HG02981 (cell line): ENCODE measurements around the gene SEMA3F.
"Not testable (repeated sequence)": the region's sequence is repeated elsewhere in the genome, so short reads cannot be mapped to it uniquely, and the experiment has no call there.

ENCODE experiments used
- ATAC-seq: cut with Tn5 transposase; IDR thresholded peaks from one replicate; pipeline ENCODE4 v1.9.1; 2021; ENCODE audit warnings: mild to moderate bottlenecking, moderate library complexity; ENCODE audit not compliant: unreplicated experiment

The SEMA3F gene

DNA sequence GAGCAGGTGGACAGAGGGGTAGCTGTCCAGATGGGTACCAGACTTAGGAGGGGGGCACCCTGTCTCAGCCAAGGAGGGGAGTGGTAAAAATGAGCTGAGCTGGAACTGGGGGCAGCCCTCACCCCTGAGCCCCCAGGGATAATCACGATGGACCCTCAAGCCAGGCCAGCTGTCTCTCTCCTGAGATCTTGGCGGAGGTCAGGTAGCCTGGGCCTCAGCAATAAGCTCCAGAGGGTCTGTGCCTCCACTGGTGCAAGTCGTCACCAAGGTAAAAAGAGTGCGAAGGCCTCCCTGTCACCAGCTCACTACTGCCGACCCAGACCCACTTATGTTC is 55.0 kb downstream of the SEMA3F start:
- ATAC-seq = no peak

DNA sequence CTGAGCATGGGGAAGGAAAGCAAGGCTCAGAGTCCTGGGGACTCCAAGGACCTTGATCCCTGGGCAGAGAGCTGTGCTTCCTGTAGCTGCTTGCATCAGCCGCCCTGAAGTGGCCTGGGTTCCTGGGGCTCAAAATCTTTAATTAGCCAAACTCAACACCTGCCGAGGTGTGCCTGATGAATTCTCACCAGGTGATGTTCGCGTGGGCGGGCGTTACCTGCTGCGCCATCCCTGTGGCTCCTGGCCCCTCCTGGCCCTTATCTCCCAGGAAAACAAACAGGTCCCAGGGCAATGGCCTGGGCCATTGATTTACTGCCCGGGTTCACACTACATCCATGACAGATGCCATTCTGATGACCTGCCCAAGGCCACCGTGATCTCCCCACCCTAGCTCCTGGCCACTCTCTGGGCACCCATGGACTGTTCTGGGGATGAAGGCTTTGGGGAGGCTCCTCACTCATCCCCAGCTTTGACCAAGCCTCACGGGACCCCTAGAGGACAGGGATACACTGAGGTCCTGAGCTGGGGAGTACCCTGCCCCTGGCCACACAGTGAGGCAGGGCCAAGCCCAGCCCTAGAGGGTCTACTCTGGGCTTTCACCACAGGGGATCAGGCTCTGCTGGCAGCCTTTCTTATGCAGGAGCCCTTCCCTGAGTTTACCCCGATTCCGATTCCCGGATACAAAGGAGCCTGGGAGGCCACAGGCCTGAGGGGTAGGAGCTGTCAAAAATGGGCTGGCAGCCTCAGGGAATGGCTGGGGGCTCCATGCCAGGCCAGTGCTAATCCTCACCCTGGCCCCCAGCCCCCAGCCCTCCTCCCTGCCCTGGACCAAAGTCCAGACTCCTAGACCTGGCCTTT is 55.6 kb downstream of the SEMA3F start:
- ATAC-seq = no peak

DNA sequence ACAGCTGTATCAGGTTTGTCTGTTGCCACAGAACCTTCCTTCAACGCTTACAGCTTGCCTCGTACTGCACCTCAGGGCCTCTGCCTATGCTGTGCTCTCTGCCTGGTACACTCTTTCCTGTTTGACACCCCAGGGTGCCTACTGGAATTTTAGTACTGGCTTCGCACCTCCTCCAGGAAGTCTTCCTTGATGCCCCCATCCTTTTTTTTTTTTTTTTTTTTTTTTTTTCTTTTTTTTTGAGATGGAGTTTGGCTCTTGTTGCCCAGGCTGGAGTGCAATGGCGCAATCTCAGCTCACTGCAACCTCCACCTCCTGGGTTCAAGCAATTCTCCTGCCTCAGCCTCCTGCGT is 56.2 kb downstream of the SEMA3F start:
- not testable (repeated sequence) for ATAC-seq

DNA sequence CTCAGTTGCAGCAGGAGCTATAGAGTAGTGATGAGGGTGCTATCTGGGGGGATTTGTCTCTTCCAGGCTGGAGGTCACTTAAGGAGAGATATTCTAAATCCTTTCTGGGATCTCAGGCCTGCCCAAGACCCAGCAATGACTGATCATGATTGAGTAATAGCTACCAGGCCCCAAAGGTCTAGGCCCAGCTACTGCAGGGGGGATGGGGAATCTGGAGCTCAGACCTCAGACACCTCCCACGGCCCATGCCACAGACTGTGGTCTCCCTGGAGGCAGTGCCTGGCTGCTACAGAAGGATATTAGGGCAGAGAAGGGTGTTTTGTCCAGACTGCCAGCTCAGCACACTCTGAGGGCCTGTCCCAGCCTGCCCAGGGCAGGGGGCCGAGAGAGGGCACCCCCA is 56.8 kb downstream of the SEMA3F start:
- ATAC-seq = no peak

DNA sequence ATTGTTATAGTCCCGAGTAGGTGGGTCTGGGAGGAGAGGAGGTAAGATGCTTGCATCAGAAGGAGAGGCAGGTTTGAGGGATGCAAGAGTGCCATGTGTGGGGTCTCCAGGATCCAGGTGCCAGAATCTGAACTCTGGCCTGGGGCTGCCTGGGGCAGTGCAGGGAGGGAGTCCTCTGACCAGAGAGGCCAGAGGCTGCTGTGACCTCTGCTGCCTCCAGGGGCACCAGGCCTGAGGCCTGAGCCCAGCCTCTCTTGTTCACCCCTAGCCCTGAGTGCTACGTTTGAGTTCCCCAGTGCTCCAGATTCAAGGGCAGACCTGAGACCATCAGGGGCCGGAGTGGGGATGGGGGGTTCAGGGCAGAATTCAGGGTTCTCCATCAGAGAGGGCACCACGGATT is 57.4 kb downstream of the SEMA3F start:
- ATAC-seq = no peak

DNA sequence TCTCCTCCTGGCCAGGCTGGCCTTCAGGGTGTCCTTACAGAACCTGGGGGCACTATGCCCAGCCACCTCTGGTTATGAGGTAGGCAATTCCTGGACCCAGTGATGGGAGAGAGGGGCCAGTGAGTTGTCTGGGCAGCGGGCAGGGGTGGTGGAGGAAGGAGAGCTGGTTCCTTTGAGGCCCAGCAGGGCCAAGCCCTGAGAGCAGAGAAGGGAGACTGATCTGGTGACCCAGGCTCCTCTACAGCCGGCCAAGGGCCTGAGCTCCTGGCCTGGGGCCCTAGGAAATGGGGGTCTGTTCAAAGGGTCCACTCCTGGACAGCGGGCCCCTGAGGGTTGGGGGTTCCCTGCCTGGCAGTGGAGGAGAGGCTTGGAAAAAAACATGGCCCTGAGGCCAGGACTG is 57.8 kb downstream of the SEMA3F start:
- ATAC-seq = no peak

DNA sequence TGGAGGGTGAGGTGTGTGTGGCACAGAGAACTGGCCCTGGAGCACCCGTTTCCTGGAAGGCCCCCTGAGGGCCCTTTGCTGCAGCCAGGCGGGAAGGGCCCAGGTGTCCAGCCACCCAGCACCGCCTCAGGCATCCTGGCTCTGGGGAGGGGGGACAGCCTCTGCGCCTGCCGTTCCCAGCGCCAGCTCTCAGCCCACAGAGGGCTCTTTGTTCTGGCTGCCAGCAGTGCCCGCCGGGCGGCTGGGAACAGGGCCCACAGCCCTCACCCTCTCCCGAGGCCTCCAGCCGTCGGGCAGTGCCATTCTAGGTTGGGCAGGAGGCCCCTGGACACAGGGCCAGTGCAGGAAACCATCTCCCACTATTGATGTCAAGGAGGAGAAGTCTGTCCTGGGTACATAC is 58.2 kb downstream of the SEMA3F start:
- ATAC-seq = no peak

DNA sequence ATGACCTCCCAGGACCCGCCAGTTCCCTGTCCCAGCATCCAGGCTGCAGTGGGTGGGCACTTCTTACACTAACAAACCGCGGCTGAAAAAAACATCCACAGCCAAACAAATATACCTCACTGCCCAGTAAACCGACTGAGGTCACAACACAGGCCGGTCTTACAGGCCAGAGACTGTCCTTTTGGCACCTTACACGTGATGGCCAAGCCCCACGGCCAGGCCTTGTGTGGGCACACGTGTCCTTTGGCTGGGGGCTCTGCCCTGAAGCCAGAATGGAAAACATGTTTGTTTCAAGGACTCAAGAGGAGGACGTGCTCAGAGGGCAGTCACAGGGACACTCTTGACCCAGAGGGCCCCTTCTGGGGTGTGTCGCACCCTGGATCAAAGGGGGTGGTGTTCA is 59.7 kb downstream of the SEMA3F start:
- no peak for ATAC-seq

DNA sequence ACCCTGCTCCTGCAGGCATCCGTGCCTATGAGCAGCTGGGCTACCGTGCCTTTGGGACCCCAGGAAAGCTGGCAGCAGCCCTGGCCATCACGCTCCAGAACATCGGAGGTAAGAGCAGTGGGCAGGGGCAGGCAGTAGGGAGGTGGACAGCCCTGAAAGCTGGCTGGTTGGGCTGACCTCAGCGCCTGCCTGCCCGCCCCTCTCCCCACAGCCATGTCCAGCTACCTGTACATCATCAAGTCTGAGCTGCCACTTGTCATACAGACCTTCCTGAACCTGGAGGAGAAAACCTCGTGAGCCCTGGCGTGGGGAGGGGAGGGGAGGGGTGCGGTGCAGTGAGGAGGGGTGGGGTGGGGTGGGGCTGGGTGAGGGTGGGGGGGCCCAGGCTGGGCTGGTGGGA is 60.4 kb downstream of the SEMA3F start:
- ATAC-seq = no peak

DNA sequence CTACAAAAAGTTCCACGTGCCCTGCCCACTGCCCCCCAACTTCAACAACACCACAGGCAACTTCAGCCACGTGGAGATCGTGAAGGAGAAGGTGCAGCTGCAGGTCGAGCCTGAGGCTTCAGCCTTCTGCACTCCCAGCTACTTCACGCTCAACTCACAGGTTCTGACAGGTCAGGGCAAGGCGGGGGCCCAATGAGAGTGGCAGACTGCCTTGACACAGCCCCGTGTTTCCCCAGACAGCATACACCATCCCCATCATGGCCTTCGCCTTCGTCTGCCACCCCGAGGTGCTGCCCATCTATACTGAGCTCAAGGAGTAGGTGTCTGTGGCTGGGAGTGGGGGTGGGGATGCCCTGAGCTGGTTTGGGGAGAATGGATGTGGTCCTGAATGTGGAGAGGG is 62.6 kb downstream of the SEMA3F start:
- no peak for ATAC-seq

DNA sequence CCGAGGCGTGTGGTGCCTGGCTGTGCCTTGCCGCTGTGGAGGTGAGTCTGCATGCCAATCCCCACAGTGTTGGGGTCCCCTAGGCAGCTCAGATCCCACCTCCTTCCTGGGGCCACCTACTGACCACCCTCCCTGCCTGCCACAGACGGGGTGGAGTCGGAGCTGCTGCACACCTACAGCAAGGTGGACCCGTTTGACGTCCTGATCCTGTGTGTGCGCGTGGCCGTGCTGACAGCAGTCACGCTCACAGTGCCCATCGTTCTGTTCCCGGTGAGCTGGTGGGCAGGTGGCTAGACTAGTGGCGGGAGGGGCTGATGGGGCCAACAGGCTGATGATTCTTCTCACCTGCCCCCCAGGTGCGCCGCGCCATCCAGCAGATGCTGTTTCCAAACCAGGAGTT is 63.3 kb downstream of the SEMA3F start:
- no peak for ATAC-seq

DNA sequence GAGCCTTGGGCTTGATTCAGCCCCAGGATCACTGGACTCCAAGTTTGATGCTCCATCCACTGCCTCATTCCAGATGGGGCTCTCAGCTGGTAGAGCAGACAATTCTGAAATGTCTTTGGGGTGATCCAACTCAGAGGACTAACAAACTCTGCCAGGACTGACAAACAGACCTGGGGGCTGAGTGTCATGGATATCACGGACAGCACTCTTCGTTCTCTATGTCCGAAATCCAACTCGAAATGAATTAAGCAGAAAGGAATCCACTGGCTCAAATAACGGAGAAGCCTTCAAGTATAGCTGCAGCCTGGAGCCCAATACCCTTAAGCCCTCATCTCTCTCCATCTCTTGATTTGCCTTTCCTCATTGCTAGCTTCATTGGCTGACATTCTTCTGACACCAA is 64.2 kb downstream of the SEMA3F start:
- ATAC-seq = no peak

DNA sequence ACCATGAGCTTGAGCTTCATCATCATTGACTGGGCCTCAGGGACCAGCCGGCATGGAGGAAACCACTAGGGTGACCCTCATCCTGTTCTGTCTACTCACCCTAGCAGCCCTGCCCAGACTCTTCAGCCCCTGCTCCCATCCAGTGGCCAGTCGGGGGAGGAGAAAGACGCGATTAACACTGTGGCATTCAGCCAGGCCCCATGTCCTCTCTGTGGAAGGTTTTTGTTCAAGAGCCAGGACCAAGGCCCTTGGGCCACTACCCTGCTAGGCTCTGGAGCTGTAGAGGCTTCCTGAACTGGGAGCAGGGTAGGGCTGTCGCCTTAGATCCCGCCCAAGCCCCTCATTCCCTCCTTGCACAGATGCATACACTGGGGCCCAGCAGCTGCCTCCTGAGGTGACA is 65.0 kb downstream of the SEMA3F start:
- ATAC-seq = no peak

DNA sequence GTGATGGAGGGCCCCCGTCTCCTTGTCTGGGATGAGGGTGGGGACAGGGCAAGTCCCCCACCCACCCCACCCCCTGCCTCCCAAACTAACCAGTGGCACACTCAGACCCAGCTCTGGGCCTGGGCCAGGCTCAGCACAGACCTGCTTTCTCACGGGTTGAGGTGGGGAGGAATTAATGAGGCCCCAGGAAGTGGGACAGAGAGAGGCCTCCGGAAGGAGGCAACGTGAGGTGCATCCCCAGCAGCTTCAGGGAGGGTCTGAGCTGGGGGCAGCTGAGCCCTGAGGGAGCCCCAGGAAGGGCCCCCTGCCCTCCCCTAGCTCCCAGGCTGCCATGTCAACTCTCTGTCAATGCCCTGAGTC is 65.9 kb downstream of the SEMA3F start:
- ATAC-seq = no peak

DNA sequence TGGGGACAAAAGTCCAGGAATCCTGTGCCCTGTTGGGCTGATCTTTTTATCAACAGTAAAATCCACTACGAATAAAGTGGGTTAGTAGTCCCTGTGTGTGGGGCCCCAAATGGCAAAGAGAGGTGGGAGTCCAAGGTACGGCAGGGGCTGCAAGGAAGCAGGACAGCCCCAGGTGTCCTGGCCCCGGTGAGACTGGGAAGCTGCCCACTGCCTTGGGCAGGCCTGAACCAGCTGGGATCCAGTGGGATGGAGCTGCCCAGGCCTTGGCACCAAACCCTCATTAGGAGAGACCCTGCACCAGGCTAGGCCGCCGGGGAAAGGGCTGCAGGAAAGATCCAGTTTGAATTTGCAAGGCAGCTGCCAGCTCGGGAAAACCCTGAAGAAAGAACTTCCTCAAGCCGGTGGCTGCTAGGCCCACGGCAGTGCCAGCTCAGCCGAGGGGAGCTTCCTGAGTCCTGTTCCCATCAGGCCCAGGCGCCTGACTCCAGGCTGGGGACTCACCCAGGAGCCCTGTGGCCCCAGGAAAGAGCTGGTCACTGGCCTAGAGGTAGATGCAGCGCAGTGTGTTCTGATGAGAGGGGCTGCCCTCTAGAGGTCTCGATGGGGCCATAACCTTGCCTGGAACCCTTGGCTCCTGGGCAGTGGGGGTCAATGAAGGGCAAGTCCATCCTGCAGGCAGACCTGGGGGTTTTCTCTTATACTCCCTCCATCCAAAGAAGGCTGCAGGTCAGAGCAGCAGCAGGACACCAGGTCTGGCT is 66.5 kb downstream of the SEMA3F start:
- no peak for ATAC-seq

DNA sequence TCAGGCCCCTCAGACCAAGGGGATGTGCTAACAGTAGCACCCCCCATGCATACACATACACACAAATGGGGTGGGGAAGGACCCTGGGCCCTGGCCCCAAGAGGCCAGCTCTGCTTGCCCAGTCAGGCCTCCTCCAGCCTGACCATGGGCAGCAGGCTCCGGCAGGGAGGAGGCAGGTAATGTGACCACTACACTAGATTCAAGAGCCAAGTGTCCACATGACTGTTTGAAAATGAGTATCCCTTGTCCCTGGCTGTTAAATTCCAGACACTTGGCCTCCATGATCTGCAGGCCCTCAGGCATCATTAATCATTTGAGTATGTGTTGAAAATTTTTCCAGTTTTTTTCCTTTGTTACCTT is 67.0 kb downstream of the SEMA3F start:
- ATAC-seq = no peak

DNA sequence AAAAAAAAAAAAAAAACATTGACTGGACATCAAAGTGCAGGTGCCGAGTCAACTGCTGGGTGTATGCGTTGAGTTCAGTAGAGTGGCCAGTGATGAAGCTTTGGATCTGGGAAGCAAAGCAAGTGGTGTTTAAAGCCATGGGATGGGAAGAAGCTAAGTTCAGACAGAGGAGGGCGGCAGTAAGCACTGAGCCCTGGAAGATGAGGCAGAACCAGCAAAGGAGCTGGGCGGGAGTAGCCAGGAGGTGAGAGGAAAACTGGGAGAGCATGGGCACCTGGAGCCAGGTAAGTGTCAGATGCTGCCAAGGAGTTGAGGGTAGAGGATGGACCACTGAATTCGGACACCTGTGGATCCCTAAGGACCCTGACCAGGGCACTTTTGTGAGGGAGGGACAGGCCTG is 69.5 kb downstream of the SEMA3F start:
- ATAC-seq = no peak

DNA sequence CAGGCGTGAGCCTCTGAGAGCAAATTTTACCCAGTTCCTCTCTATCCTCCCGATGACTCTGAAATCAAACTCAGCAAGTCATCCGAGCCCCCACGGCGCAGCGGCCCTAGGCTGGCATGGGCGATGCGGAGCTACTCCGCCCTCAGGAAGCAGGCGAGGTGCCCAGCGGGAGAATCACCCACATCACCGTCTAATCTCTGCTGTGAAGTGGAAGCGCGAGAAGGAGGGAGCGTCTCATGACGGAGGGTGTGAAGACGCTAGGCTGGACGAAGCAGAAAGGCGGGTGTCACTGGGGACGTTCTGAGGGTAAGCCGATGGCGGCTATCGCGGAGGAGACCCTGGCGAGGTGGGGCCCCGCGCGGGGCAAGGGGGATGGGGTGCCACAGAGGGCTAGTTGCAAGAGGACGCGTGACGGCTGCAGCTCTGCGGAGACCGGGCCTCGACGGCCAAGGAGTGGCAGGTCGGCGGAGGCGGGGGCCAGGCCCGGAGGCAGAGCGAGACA is 71.8 kb downstream of the SEMA3F start:
- no peak for ATAC-seq

DNA sequence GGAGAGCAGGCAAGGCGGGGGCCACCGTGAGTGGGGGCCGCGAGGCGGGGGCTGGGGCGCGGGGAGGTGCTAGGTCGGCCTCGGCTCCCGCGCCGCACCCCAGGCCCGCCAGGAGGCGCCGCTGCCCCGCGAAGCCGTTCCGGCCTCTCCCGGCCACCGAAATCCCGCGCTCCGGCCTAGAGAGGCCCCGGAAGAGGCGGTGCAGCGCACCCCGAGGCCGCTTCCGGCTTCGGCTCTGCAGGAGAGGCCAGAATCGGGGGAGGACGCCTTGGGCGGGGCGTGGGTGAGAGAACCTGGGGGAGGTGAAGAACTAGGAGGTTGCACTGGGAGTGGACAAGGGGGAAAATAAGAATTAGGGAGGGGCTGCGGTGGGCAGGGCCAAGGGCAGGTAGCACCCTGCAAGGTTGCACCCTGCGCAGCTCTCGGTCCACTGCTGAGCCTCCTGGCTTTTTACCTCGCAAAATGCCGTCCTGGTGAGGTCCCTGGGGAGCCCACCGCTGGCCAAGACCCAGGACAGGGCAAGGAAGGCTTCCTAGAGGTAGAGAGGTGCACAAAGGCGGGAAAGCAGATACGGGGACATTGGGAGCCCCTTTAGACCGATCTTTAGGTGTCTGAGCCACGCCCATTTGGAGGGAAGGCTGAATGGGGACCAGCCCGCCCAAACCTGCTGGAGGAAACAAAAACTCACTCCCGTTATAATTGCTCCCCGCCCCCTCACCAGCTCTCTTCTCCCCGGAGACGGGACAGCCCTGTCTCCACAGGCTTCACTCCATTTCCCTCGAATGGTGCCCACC is 72.5 kb downstream of the SEMA3F start:
- peak; percentile 87 for ATAC-seq

DNA sequence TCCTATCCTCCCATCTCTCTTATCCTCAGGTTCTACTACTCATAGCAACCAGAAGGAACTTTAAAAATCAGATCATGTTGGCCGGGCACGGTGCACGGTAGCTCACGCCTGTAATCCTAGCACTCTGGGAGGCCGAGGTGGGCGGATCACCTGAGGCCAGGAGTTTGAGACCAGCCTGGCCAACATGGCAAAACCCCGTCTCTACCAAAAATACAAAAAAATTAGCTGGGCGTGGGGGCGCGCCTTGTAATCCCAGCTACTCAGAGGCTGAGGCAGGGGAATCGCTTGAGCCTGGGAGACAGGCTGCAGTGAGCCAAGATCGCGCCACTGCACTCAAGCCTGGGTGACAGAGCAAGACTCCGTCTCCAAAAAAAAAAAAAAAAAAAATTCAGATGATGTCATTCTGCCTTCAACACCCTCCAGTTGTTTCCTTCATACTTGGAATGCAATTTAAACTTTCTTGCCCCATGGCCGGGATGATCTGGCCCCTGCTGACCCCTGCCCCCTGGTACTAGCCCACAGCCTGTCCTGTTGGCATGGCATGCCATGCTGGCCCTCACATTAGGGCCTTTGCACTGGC is 73.2 kb downstream of the SEMA3F start:
- ATAC-seq = not testable (repeated sequence)

DNA sequence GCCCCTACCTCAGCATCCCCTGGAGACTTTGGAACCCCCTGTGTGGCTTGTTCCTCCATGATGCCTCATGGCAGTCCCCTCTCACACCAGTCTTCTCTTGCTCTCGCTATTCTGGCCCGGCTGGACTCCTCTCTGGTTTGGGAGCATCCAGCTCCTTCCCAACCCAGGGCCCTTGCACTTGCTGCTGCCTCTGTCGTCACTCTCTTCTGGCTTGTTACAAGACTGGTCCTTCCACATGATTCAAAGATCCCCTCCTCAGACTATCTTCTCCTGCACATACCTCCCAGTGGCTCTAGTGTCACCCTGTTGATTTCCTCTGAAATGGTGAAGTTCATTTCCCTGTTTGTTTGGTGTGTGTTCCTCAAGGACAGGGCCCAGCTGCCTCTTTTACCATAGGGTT is 74.4 kb downstream of the SEMA3F start:
- no peak for ATAC-seq
